AG10803 (cell line): ENCODE results near the gene SOST.

Source experiments
- DNase-seq: peaks from one replicate; pipeline ENCODE4 v3.0.0; 2010; ENCODE audit warnings: low read depth
- H3K4me3 ChIP-seq: 2 replicates; pipeline ENCODE4 v1.5.1; 2011; ENCODE audit warnings: mild to moderate bottlenecking, low read length, control low read depth
- CTCF ChIP-seq: conservative IDR thresholded peaks from 2 replicates; pipeline ENCODE4 v1.5.1; 2011; ENCODE audit warnings: mild to moderate bottlenecking, low read length, control low read depth, inconsistent platforms

Gene SOST

GRCh38 chr17:43782913-43783680 is 24.5 kb upstream of the SOST start:
- TF ChIP-seq CTCF: no peak
- no peak for DNase-seq
- no peak overlapping the region for H3K4me3 ChIP-seq

GRCh38 chr17:43780135-43780534 is 21.5 kb upstream of the SOST start, which contains the start of gene CFAP97D1:
CFAP97D1 (plus strand) TSS chr17:43780435; CDS start chr17:43780463, 28 bp downstream.
- TF ChIP-seq CTCF: no peak
- DNase-seq: no peak
- peak within 1 kb of the TSS; percentile 90 for H3K4me3 ChIP-seq

- TF ChIP-seq CTCF: no peak; the same call in 1 of the 2 replicates
- H3K4me3 ChIP-seq: peak overlapping the region; percentile 90
- DNase-seq: no peak
Observed at GRCh38 chr17:43779145-43780125, 20.8 kb upstream of the SOST start.

GRCh38 chr17:43778337-43779144 is 19.9 kb upstream of the SOST start, which contains the start of gene DUSP3:
DUSP3 (minus strand) TSS chr17:43778977; CDS start chr17:43778924, 53 bp downstream.
- DNase-seq: peak; percentile 92
- peak within 1 kb of the TSS; percentile 90 for H3K4me3 ChIP-seq
- no peak for TF ChIP-seq CTCF

- TF ChIP-seq CTCF: no peak
- no peak overlapping the region for H3K4me3 ChIP-seq
- no peak for DNase-seq
Observed at GRCh38 chr17:43774304-43775250, 16.0 kb upstream of the SOST start.
